ENCODE data around the gene KIF4B. TPM values are rescaled to one million over a fixed set of nuclear protein-coding genes. Genes with fewer than 3 reads are reported as not detected.

Gene KIF4B
- total and polyA plus RNA-seq, 2 of the 13 experiments (the other 11 are each of a cell fraction or from before 2014, with no cell fraction given): 0.04 TPM; not detected in 1

DNA sequence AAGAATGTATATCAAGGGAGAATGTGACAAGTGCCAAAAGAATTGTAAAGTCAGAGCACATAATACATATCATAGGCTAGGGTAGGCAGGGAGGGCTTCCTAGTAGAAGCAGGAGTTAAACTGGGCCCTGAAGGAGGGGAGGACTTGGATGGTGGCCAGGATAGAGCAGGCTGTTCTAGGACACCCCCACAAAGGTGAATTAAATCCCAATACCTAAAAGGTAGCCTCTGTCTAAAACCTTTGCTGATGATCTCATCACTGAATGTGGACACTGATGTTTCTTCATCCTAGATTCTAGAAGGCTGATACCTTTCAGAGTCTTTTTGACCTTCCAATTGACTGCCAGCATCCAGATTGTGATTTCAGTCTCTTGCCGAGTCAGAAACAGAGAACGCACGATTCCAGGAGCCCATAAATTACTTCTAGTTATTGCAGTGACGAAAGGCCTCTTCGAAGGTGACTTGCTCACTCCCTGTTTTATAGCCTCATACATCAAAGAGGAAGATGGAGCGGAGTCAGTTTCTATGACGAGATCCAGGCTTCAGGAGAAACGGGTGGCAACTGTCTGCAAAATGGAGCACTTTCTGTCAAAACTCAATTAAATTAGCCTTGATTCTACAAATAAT, 43.2 kb downstream of the KIF4B start:
- no peaks in the 10 kb centered on the region for H3K79me2 ChIP-seq (ENCODE audit: insufficient read depth, low read length)
- H3K9me3 ChIP-seq (ENCODE audit: low read length): no peaks in the 10 kb centered on the region
- no peaks in the 10 kb centered on the region; a peak in 1 of 5 replicates for H3K27me3 ChIP-seq (ENCODE audit: control insufficient read depth in 1 of 2, insufficient read depth in 2 of 2, low read length in 2 of 2)
- no TSS peak for BruUV-seq (replicated peaks)
- H3K4me3 ChIP-seq (replicated peaks in 1 of 3; ENCODE audit: insufficient read depth in 1 of 3, low read depth in 2 of 3, low read length in 3 of 3): no peak overlapping the region
- no peak overlapping the region for H3K4me2 ChIP-seq (ENCODE audit: low read depth, low read length)
- in situ Hi-C loops (cut with HindIII; ENCODE audit: extremely low pct_ligation_motif_present, low pct_unique_long_range_greater_than_20kb): no loop called here
- no peak overlapping the region for H3K9ac ChIP-seq (ENCODE audit: insufficient read depth, low read depth, low read length)
- FAIRE-seq (no peak), ATAC-seq (no peak), DNase-seq (ENCODE audit: low spot score) (no peak)
- no peak overlapping the region for H3K27ac ChIP-seq (ENCODE audit: extremely low read length, insufficient read depth, low read length)
- H3K36me3 ChIP-seq (replicated peaks in 1 of 2; ENCODE audit: control insufficient read depth in 1 of 2, insufficient read depth in 2 of 2, low read length in 2 of 2): no peaks in the 10 kb centered on the region
- POLR2A ChIA-PET: no interaction called here
- peaks cover 31% of the 10 kb centered on the region for H3K4me1 ChIP-seq (ENCODE audit: insufficient read depth, low read length)
- intact Hi-C loops (cut with micrococcal nuclease; ENCODE audit: unreplicated experiment): no loop called here
- CTCF ChIA-PET (ENCODE audit: low intra/inter-chr PET ratio, low total read pairs): no interaction called here
- 46% methylated on average over 8 of the region's 8 CpGs for WGBS (ENCODE audit: low lambda C conversion rate)
- no peak overlapping the region for H2AFZ ChIP-seq (ENCODE audit: low read length)
- TF ChIP-seq THAP9 (CRISPR knock-in tag; IDR thresholded peaks at IDR 0.05; ENCODE audit: borderline replicate concordance) (no peak), FOSL2 (CRISPR knock-in tag; IDR thresholded peaks at IDR 0.05) (no peak), NCOA2 (CRISPR knock-in tag; IDR thresholded peaks at IDR 0.05) (no peak), HDAC1 (CRISPR knock-in tag; IDR thresholded peaks at IDR 0.05) (no peak), ZNF790 (CRISPR knock-in tag; IDR thresholded peaks at IDR 0.05; ENCODE audit: borderline replicate concordance) (no peak), MED8 (CRISPR knock-in tag; IDR thresholded peaks at IDR 0.05; ENCODE audit: insufficient replicate concordance) (no peak), ZNF589 (CRISPR knock-in tag; conservative IDR thresholded peaks at IDR 0.05) (no peak)
- TF ChIP-seq, protein P1, sequence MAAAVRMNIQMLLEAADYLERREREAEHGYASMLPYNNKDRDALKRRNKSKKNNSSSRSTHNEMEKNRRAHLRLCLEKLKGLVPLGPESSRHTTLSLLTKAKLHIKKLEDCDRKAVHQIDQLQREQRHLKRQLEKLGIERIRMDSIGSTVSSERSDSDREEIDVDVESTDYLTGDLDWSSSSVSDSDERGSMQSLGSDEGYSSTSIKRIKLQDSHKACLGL (CRISPR knock-in tag; IDR thresholded peaks at IDR 0.05): no peak
- H4K20me1 ChIP-seq (ENCODE audit: insufficient read depth, low read length): no peaks in the 10 kb centered on the region

Data from HepG2 (cell line).